OCI-LY1 (cell line): Measurements from ENCODE around the gene FLT3LG.

Source experiments
- EZH2 ChIP-seq: fragments of 200-600 bp; sonication (generic), shearing (Covaris generic); IDR thresholded peaks from 2 replicates; pipeline ENCODE4 v1.8.0; 2017; ENCODE audit warnings: borderline replicate concordance, mixed run types, mild to moderate bottlenecking, antibody characterized with exemption, low read length, moderate library complexity, mixed read lengths
- TF ChIP-seq, protein P1 (sequence below): fragments of 200-600 bp; sonication (generic), shearing (Covaris generic); IDR thresholded peaks from 2 replicates; pipeline ENCODE4 v1.5.1; 2017; ENCODE audit warnings: mild to moderate bottlenecking, antibody characterized with exemption, low read length, moderate library complexity, mixed read lengths

DNA sequence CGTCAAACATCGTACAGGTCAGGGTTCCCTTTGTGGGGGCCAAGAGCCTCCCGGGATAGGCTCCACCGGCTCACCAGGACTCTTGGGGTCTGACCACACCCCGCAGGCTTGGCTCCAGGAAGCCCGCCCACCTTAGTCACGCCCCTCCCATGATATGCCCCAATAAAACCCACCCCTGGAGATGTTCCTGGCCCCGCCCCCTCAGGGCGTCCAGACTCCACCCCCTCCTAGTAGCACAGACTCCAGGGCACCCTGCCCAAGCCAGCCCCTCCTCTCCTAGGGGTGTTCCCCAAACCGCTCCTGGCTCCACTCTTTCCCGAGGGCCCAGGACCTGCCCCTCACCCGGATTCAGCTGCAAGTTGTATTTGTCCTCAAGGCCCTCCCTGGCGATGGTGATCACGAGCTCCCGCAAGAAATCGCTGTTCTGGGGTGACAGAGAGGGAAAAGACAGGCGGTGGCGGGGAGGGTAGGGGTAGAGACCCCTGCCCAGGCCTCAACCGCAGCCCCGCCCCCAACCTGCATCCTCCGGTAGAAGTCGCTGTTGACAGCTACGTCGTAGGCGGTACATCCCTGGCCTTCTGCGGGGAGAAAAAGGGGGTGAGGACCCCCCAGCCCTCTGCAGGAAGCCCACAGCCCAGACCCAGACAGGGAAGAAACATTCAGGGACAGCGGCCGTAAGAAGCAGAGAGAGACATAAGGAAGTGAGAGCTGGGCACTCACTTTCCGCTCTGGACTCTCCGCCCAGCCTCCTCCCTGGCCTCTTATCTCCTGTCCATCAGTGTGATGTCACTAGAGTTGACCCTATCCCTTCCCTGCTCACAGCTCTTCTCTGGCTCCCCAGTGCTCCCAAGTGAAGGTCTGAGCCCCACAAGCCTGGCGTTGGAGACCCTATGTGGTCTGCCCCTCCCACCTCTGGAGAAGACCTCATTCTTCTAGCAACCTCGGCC, 26.3 kb upstream of the FLT3LG start:
- TF ChIP-seq EZH2, result no peak
- TF ChIP-seq, protein P1, sequence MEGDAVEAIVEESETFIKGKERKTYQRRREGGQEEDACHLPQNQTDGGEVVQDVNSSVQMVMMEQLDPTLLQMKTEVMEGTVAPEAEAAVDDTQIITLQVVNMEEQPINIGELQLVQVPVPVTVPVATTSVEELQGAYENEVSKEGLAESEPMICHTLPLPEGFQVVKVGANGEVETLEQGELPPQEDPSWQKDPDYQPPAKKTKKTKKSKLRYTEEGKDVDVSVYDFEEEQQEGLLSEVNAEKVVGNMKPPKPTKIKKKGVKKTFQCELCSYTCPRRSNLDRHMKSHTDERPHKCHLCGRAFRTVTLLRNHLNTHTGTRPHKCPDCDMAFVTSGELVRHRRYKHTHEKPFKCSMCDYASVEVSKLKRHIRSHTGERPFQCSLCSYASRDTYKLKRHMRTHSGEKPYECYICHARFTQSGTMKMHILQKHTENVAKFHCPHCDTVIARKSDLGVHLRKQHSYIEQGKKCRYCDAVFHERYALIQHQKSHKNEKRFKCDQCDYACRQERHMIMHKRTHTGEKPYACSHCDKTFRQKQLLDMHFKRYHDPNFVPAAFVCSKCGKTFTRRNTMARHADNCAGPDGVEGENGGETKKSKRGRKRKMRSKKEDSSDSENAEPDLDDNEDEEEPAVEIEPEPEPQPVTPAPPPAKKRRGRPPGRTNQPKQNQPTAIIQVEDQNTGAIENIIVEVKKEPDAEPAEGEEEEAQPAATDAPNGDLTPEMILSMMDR, result no peak
